Subcutaneous abdominal adipose tissue (tissue), 5 donors: ENCODE measurements around the gene MAP2K7.

Experiments
- H3K27ac ChIP-seq: one replicate; pipeline ENCODE4 v1.7.0; 2013; ENCODE audit warnings: low read depth, mild to moderate bottlenecking, inconsistent platforms, low read length, moderate library complexity
- H3K27me3 ChIP-seq, 5 donors: one replicate each; pipeline ENCODE4 v1.7.0; 2013; ENCODE audit warnings: low read length in 5 of 5, inconsistent platforms in 1 of 5; ENCODE audit not compliant: control insufficient read depth in 5 of 5, insufficient read depth in 4 of 5
- H3K36me3 ChIP-seq, 5 donors: one replicate each; pipeline ENCODE4 v1.7.0; 2013; ENCODE audit warnings: low read length in 5 of 5; ENCODE audit not compliant: control insufficient read depth in 5 of 5, insufficient read depth in 5 of 5
- H3K4me1 ChIP-seq, 5 donors: one replicate each; pipeline ENCODE4 v1.7.0; 2013; ENCODE audit warnings: low read length in 5 of 5, mild to moderate bottlenecking in 3 of 5, moderate library complexity in 1 of 5; ENCODE audit not compliant: control insufficient read depth in 5 of 5, insufficient read depth in 5 of 5
- H3K4me3 ChIP-seq, 5 donors: one replicate each; pipeline ENCODE4 v1.7.0; 2013; ENCODE audit warnings: low read length in 5 of 5, low read depth in 1 of 5
- H3K9ac ChIP-seq, 5 donors: one replicate each; pipeline ENCODE4 v1.7.0; 2013; ENCODE audit warnings: low read length in 5 of 5, mild to moderate bottlenecking in 4 of 5, moderate library complexity in 3 of 5
- H3K9me3 ChIP-seq, 5 donors: one replicate each; pipeline ENCODE4 v1.7.0; 2013; ENCODE audit warnings: low read length in 5 of 5; ENCODE audit not compliant: control insufficient read depth in 5 of 5
- donor health status: healthy.
- donor health status: healthy.
- donor health status: healthy.
- donor health status: healthy.
- donor health status: healthy.

MAP2K7 gene

DNA sequence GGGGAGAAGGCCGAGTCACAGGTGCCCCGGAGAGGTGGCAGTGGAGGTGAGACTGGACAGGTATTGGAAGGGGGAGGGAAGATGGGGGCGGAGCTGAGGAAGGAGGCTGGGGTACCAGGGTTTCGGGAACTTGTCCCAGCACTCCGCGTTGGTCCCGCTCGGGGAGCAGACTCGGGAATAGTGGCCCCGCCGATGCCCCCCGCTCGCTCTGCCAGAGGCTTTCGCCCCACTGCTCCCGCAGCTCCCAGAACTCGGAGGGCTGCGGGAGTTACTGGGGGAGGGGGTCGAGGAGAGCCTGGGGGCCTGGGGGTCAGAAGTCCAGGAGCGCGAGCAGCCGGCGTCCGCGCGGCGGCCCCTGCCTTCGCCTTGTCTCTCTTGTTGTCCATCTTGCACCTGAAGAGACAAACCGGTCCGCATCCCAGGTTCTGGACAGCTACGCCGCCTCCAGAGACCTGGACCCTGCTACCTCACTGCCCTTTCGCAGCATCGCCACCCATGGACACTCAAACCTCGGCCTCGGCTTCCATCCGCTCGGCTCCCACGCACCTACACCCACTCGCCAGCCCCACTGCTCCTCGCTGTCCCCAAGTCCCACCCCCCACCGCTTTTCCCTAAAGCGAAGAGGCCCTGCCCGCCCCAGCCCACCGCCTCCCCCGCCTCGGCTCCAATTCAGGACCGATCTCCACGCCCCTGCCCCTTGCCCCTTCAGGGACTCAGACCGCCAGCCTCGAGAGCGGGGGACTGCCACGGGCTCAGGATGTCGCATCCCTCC lies 30.2 kb upstream of the MAP2K7 start:
- H3K9ac ChIP-seq, result no peak overlapping the region
- H3K4me3 ChIP-seq, result no peak overlapping the region
- H3K36me3 ChIP-seq, result no peaks in the 10 kb centered on the region

DNA sequence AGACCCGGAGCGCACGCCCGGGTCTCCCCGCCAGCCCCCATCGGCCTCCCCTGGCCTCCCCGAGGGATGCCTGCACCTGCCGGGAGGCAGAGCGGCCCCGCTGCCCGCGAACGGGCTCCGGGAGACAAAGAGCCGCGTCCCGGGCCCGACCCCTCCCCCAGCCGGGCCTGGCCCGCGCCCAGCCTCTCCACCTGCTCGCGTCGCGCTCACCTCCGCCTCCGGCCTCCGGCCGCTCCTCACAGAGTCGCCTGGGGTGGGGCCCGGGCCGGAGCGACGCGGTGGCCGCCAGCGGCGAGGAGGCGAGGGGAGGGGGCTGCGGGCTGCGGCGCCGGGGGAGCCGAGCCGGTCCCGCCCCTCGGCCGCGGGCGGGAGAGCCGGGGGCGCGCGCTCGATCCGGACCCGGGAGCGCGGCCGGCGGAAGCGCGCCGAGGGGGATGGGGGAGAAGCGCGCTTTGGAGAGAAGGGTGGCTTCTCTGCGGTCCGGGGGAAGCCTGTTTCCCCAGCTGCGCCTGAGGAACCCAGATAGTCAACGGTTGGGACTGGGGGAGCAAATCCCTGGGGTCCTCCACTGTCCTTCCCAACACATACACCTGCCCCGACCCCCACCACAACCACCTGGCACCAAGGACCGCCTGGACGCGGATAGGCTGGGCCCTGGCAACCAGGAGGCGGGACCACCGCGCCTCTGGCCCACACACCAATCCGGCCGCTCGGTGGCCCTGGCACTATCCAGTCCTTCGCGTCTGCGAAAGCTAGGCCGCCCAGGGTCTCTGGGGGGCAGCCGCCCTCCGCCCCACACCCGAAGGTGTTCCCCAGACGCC lies 29.4 kb upstream of the MAP2K7 start, which contains the start of gene PRR36:
TSS of gene PRR36 (minus strand) at position 315 of the 821 bp plus-strand sequence. CDS start 701 bp downstream, outside the sequence.
- Histone ChIP-seq H3K4me3 (no peak within 1 kb of the TSS), H3K9ac (no peak within 1 kb of the TSS)

More for the DNA sequence above, 30.2 kb upstream of the MAP2K7 start:
- Histone ChIP-seq H3K27me3 (peaks cover 23 to 31% (median 26%) of the 10 kb centered on the region in 5 donors), H3K4me1 (peaks cover 0 to 42% (median 34%) of the 10 kb centered on the region in 5 donors), H3K27ac (no peak overlapping the region), H3K9me3 (no peaks in the 10 kb centered on the region)

DNA sequence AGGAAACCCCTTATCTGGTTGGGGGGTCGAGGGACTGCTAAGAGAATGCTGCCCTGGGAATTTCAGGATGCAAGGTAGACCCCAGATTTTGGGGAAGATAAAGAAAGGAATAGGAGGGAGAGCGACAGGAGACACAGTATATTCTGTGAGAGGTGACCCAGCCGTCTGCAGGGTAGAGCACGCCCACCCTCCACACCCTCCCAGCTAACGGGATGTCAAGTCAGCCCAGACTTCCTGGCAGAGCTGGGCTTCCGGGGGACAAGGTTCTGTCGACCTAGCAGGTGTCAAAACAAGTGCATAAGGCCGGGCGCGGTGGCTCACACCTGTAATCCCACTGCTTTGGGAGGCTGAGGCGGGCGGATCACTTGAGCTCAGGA lies 28.8 kb upstream of the MAP2K7 start:
- Histone ChIP-seq H3K36me3 (no peaks in the 10 kb centered on the region), H3K9ac (no peak overlapping the region), H3K27ac (no peak overlapping the region), H3K27me3 (peaks cover 22 to 35% (median 26%) of the 10 kb centered on the region in 5 donors), H3K4me3 (no peak overlapping the region), H3K4me1 (peaks cover 0 to 28% (median 23%) of the 10 kb centered on the region in 5 donors), H3K9me3 (no peaks in the 10 kb centered on the region)

More for the DNA sequence above, 29.4 kb upstream of the MAP2K7 start, which contains the start of gene PRR36:
- Histone ChIP-seq H3K27me3 (peaks cover 22 to 31% (median 26%) of the 10 kb centered on the region in 5 donors), H3K4me1 (peaks cover 0 to 34% (median 27%) of the 10 kb centered on the region in 5 donors), H3K36me3 (no peaks in the 10 kb centered on the region), H3K9me3 (no peaks in the 10 kb centered on the region), H3K27ac (no peak within 1 kb of the TSS)

DNA sequence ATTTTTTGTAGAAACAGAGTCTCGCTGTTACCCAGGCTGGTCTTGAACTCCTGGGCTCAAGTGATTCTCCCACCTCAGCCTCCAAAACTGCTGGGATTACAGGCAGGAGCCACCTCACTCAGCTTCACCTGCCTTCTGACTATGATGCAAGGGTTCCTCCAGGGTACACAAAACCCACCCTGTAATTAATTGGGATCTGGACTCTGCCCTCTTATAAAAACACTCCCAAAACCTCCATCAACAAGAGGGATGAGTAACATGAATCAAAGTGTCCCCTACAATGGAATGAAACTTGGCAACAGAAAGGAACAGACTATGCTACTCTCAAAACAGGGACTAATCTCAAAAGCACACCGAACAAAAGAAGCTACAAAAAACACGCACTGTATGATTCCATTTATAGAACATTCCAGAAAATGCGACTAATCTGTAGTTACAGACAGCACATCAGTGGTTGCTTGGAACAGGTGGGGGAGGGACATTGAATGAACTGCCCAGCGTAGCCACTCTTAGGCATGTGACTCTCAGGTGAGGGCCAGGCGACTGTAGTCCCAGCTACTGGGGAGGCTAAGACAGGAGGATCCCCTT lies 26.3 kb upstream of the MAP2K7 start:
- no peak overlapping the region for H3K27ac ChIP-seq
- no peaks in the 10 kb centered on the region for H3K9me3 ChIP-seq
- H3K4me3 ChIP-seq, result no peak overlapping the region
- no peaks in the 10 kb centered on the region for H3K36me3 ChIP-seq
- H3K4me1 ChIP-seq, result peaks cover 0 to 9% (median 6%) of the 10 kb centered on the region in 5 donors
- peaks cover 22 to 30% (median 25%) of the 10 kb centered on the region in 5 donors for H3K27me3 ChIP-seq
- H3K9ac ChIP-seq, result no peak overlapping the region

DNA sequence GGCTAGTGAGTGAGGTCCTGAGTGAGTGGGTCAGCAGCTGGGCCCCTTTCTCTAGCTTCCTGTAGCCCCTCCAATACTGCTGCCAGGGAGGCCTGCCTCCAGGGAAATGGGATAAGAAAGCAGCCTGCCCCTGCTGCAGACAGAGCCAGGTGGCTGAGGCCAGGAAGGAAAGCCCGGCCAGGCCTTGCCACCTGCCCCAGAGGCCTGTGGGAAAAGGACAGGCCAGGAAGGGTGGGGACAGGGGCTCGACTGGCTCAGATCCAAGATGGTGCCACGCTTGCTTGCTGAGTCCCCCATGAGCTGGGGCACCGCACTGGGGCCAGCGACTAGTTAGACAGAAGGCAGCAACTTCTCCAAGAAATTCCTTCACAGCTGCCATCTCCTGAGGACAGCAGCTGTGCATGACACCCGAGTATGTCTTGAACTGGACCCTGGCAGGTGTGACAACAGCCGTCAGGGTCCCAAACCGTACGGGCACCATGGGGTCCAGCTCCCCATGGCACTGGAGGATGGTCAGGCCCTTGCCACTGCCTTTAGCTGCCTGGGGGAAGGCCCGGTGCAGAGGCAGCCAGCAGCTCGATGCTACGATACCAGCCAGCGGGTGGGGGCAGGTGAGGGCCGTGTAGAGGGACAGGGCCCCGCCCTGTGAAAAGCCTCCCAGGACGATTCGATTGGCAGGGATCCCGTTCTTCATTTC lies 24.4 kb upstream of the MAP2K7 start:
- Histone ChIP-seq H3K4me1 (peaks cover 0 to 6% (median 3%) of the 10 kb centered on the region in 5 donors), H3K9me3 (no peaks in the 10 kb centered on the region), H3K36me3 (no peaks in the 10 kb centered on the region), H3K4me3 (no peak overlapping the region), H3K9ac (no peak overlapping the region), H3K27ac (no peak overlapping the region), H3K27me3 (peaks cover 8 to 13% (median 11%) of the 10 kb centered on the region in 5 donors)

DNA sequence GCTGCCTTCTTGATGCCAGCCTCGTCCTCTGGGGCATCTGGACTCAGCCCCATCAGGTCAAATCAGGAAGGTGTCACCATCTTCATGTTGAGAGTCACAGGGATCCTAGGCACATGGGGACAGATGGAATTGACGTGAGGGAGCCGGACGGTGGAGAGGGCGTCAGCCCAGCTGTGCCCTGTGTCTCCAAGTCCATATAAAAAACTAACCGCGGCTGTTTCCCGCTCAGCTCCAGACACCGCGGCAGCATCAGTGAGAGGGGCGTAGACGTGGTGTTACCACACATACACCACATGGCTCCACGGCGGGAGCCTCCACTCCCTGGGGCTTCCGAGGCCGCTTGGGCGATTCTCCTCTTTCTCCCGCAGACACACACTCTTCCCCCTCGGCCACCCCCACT lies 23.8 kb upstream of the MAP2K7 start:
- no peaks in the 10 kb centered on the region for H3K9me3 ChIP-seq
- H3K27ac ChIP-seq, result no peak overlapping the region
- no peaks in the 10 kb centered on the region for H3K36me3 ChIP-seq
- H3K4me1 ChIP-seq, result peaks cover 0 to under 1% (median 0%) of the 10 kb centered on the region in 5 donors
- no peak overlapping the region for H3K4me3 ChIP-seq
- no peak overlapping the region for H3K9ac ChIP-seq
- peaks cover 2 to 9% (median 6%) of the 10 kb centered on the region in 5 donors for H3K27me3 ChIP-seq

DNA sequence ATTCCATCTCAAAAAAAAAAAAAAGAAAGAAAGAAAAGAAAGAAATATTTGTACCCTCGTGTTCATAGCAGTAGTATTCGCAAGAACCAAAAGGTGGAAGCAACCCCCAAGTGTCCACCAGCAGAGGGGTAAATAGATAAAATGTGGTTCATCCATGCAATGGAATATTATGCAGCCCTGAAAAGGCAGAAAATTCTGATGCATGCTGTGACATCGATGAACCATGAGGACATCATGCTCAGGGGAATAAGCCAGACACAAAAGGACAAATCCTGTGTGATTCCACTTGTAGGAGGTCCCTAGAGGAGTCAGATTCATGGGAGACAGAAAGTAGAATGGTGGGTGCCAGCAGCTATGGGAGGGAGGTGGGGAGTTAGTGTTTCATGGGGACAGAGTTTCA lies 21.8 kb upstream of the MAP2K7 start:
- H3K4me3 ChIP-seq, result no peak overlapping the region
- peaks cover 0 to 4% (median 0%) of the 10 kb centered on the region in 5 donors for H3K27me3 ChIP-seq
- no peak overlapping the region for H3K27ac ChIP-seq
- H3K9me3 ChIP-seq, result no peaks in the 10 kb centered on the region
- H3K9ac ChIP-seq, result no peak overlapping the region
- H3K36me3 ChIP-seq, result no peaks in the 10 kb centered on the region
- H3K4me1 ChIP-seq, result no peaks in the 10 kb centered on the region

DNA sequence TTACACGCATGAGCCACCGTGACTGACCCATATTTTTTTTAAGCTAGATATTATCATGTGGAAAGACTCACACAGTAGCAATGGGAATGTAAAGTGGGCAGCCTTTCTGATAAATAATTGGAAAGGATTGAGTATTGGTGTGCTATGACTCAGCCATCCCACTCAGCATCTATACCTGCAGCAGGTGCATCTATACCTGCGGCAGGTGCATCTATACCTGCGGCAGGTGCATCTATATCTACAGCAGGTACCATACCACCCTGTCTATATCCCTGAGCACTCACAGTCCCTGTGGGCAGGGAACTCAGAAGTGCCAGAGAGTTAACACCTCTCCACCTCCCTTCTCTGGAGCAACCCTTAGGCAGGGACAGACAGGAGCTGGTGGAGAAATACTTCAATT lies 20.6 kb upstream of the MAP2K7 start:
- Histone ChIP-seq H3K27ac (no peak overlapping the region), H3K4me3 (no peak overlapping the region), H3K27me3 (peaks cover 0 to 9% (median 5%) of the 10 kb centered on the region in 5 donors), H3K9ac (no peak overlapping the region), H3K9me3 (no peaks in the 10 kb centered on the region), H3K4me1 (peaks cover 0 to 2% (median under 1%) of the 10 kb centered on the region in 5 donors), H3K36me3 (no peaks in the 10 kb centered on the region)

DNA sequence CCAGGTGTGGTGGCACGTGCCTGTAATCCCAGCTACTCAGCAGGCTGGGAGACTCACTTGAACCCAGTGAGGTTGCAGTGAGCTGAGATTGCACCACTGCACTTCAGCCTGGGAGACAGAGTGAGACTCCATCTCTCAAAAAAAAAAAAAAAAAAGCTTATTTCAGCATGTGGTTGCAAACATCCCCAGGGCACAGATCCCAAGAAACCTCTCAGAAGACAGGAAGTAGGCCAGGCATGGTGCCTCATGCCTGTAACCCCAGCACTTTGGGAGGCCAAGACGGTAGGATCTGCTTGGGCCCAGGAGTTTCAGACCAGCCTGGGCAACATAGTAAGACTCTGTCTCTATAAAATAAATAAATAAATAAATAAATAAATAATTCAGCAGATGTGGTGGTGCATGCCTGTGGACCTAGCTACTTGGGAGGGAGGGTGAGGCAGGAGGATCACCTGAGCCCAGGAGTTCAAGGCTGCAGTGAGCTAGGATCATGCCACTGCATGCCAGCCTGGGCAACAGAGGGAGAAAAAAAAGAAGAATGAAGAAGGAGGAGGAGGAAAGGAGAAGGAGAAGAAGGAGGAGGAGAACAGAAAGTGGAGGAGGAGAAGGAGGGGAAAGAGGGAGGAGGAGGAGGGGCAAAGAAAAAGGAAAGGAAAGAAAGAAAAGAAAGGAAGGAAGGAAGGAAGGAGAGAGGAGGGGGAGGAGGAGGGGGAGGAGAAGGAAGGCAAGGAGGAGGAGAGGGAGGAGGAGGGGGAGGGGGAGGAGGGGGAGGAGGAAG lies 19.7 kb upstream of the MAP2K7 start:
- peaks cover 0 to 14% (median 12%) of the 10 kb centered on the region in 5 donors for H3K27me3 ChIP-seq
- no peaks in the 10 kb centered on the region for H3K36me3 ChIP-seq
- no peak overlapping the region for H3K4me3 ChIP-seq
- no peak overlapping the region for H3K9ac ChIP-seq
- peaks cover 0 to 10% (median 5%) of the 10 kb centered on the region in 5 donors for H3K4me1 ChIP-seq
- no peak overlapping the region for H3K27ac ChIP-seq
- no peaks in the 10 kb centered on the region for H3K9me3 ChIP-seq
